Hindlimb muscle (tissue), 1 donor: ENCODE measurements around the gene MPRIP. TPM values are rescaled to one million over a fixed set of nuclear protein-coding genes. Genes with fewer than 3 reads are reported as not detected.

Experiments
- DNase-seq: peaks from one replicate; pipeline ENCODE4 v3.0.0-alpha.2; 2013
- polyA plus RNA-seq: library from polyadenylated mRNA; unstranded; fragments of 120-200 nt; gene quantifications from one replicate; pipeline ENCODE4 v1.2.1, GENCODE V29; 2013; ENCODE audit not compliant: insufficient read length

MPRIP gene
- polyA plus RNA-seq, 1 donor = 228 TPM

- no peak for DNase-seq
Observed at GRCh38 chr17:17089796-17090641, 47.8 kb downstream of the MPRIP start.

- no peak for DNase-seq
Observed at GRCh38 chr17:17090642-17091103, 48.4 kb downstream of the MPRIP start.

GRCh38 chr17:17091276-17091675 lies 49.0 kb downstream of the MPRIP start:
- no peak for DNase-seq

GRCh38 chr17:17091856-17092756 lies 49.8 kb downstream of the MPRIP start:
- no peak for DNase-seq

GRCh38 chr17:17093764-17094163 lies 51.5 kb downstream of the MPRIP start:
- DNase-seq = no peak

- no peak for DNase-seq
Observed at GRCh38 chr17:17096438-17097178, 54.4 kb downstream of the MPRIP start.

GRCh38 chr17:17097763-17098345 lies 55.6 kb downstream of the MPRIP start:
- DNase-seq = no peak

GRCh38 chr17:17098551-17099179 lies 56.4 kb downstream of the MPRIP start:
- peak; percentile 77 for DNase-seq

GRCh38 chr17:17102176-17102575 lies 59.9 kb downstream of the MPRIP start:
- DNase-seq = no peak

- no peak for DNase-seq
Observed at GRCh38 chr17:17103160-17103559, 60.9 kb downstream of the MPRIP start.

GRCh38 chr17:17104036-17104435 lies 61.8 kb downstream of the MPRIP start:
- DNase-seq = no peak

- DNase-seq = no peak
Observed at GRCh38 chr17:17104494-17104893, 62.2 kb downstream of the MPRIP start.

GRCh38 chr17:17105976-17106375 lies 63.7 kb downstream of the MPRIP start:
- no peak for DNase-seq

- no peak for DNase-seq
Observed at GRCh38 chr17:17106756-17107155, 64.5 kb downstream of the MPRIP start.

GRCh38 chr17:17107281-17107680 lies 65.0 kb downstream of the MPRIP start:
- no peak for DNase-seq

- DNase-seq = no peak
Observed at GRCh38 chr17:17107891-17108431, 65.7 kb downstream of the MPRIP start.

GRCh38 chr17:17108451-17109049 lies 66.3 kb downstream of the MPRIP start:
- no peak for DNase-seq

- no peak for DNase-seq
Observed at GRCh38 chr17:17109256-17109655, 67.0 kb downstream of the MPRIP start.

- DNase-seq = no peak
Observed at GRCh38 chr17:17109907-17110306, 67.7 kb downstream of the MPRIP start.

GRCh38 chr17:17110520-17110919 lies 68.3 kb downstream of the MPRIP start:
- no peak for DNase-seq
